Type B pancreatic cell (in vitro differentiated cells): ENCODE results near the gene ITGB6. TPM values are rescaled to one million over a fixed set of nuclear protein-coding genes. Genes with fewer than 3 reads are reported as not detected.
"Not testable (repeated sequence)": the region's sequence is repeated elsewhere in the genome, so short reads cannot be mapped to it uniquely, and the experiment has no call there.

ENCODE experiments used
- DNase-seq: peaks from one replicate; pipeline ENCODE4 v3.0.0; 2021; ENCODE audit warnings: mixed read lengths; ENCODE audit not compliant: unreplicated experiment; ENCODE audit errors: extremely low spot score
- H3K27ac Mint-ChIP-seq: 2 replicates; pipeline ENCODE4 v1.8.0; 2021; ENCODE audit warnings: mild to moderate bottlenecking, mixed read lengths
- H3K27me3 Mint-ChIP-seq: 2 replicates; pipeline ENCODE4 v1.8.0; 2021; ENCODE audit warnings: mixed read lengths
- H3K36me3 Mint-ChIP-seq: 2 replicates; pipeline ENCODE4 v1.8.0; 2021; ENCODE audit warnings: mixed read lengths
- H3K4me1 Mint-ChIP-seq: one replicate; pipeline ENCODE4 v1.8.0; 2021; ENCODE audit warnings: mixed read lengths; ENCODE audit not compliant: unreplicated experiment
- H3K4me3 Mint-ChIP-seq: 2 replicates; pipeline ENCODE4 v1.8.0; 2021; ENCODE audit warnings: mild to moderate bottlenecking, mixed read lengths
- H3K9me3 Mint-ChIP-seq: 2 replicates; pipeline ENCODE4 v1.8.0; 2021; ENCODE audit warnings: mixed read lengths
- CTCF ChIP-seq: fragments of 200-600 bp; sonication (generic); conservative IDR thresholded peaks from 2 replicates; pipeline ENCODE4 v1.5.0; 2021; ENCODE audit warnings: antibody characterized with exemption, mild to moderate bottlenecking
- total RNA-seq: library from RNA; stranded (reverse); gene quantifications from 2 replicates; pipeline ENCODE4 v1.2.1, GENCODE V29; 2021; ENCODE audit warnings: low replicate concordance

The ITGB6 gene
- total RNA-seq, 1 donor from 2014 or later: 3.2 TPM

- H3K4me3 Mint-ChIP-seq: no peak overlapping the region
- H3K4me1 Mint-ChIP-seq: no peaks in the 10 kb centered on the region
- peaks cover 3% of the 10 kb centered on the region for H3K27me3 Mint-ChIP-seq
- no peak for TF ChIP-seq CTCF
- no peaks in the 10 kb centered on the region for H3K9me3 Mint-ChIP-seq
- no peaks in the 10 kb centered on the region for H3K36me3 Mint-ChIP-seq
- no peak overlapping the region for H3K27ac Mint-ChIP-seq
- DNase-seq: no peak
Observed at GRCh38 chr2:160132761-160133160, 67.3 kb downstream of the ITGB6 start.

- no peak for TF ChIP-seq CTCF
- Mint-ChIP-seq H3K27me3 (peaks cover 5% of the 10 kb centered on the region), H3K27ac (no peak overlapping the region), H3K4me3 (no peak overlapping the region), H3K36me3 (no peaks in the 10 kb centered on the region), H3K9me3 (no peaks in the 10 kb centered on the region), H3K4me1 (peaks cover 4% of the 10 kb centered on the region)
- no peak for DNase-seq
Observed at GRCh38 chr2:160126756-160127155, 73.3 kb downstream of the ITGB6 start.

- no peaks in the 10 kb centered on the region for H3K36me3 Mint-ChIP-seq
- TF ChIP-seq CTCF: no peak
- H3K4me3 Mint-ChIP-seq: no peak overlapping the region
- H3K27me3 Mint-ChIP-seq: peaks cover 5% of the 10 kb centered on the region
- no peak for DNase-seq
- H3K27ac Mint-ChIP-seq: no peak overlapping the region
- no peaks in the 10 kb centered on the region for H3K9me3 Mint-ChIP-seq
- peaks cover 4% of the 10 kb centered on the region for H3K4me1 Mint-ChIP-seq
Observed at GRCh38 chr2:160126315-160126714, 73.8 kb downstream of the ITGB6 start.

GRCh38 chr2:160125828-160126227 lies 74.2 kb downstream of the ITGB6 start:
- Mint-ChIP-seq H3K4me3 (no peak overlapping the region), H3K27me3 (peaks cover 5% of the 10 kb centered on the region), H3K27ac (no peak overlapping the region), H3K36me3 (no peaks in the 10 kb centered on the region), H3K9me3 (no peaks in the 10 kb centered on the region), H3K4me1 (peaks cover 4% of the 10 kb centered on the region)
- DNase-seq: no peak
- TF ChIP-seq CTCF: no peak

- no peak overlapping the region for H3K4me3 Mint-ChIP-seq
- H3K9me3 Mint-ChIP-seq: no peaks in the 10 kb centered on the region
- peaks cover 4% of the 10 kb centered on the region for H3K4me1 Mint-ChIP-seq
- DNase-seq: no peak
- no peak overlapping the region for H3K27ac Mint-ChIP-seq
- no peak for TF ChIP-seq CTCF
- H3K27me3 Mint-ChIP-seq: peaks cover 5% of the 10 kb centered on the region
- H3K36me3 Mint-ChIP-seq: no peaks in the 10 kb centered on the region
Observed at GRCh38 chr2:160125366-160125765, 74.7 kb downstream of the ITGB6 start.

GRCh38 chr2:160124571-160124970 lies 75.5 kb downstream of the ITGB6 start:
- Mint-ChIP-seq H3K27ac (no peak overlapping the region), H3K4me1 (peaks cover 4% of the 10 kb centered on the region), H3K9me3 (no peaks in the 10 kb centered on the region), H3K4me3 (no peak overlapping the region), H3K36me3 (no peaks in the 10 kb centered on the region), H3K27me3 (peaks cover 5% of the 10 kb centered on the region)
- DNase-seq: no peak
- TF ChIP-seq CTCF: no peak

GRCh38 chr2:160114721-160115120 lies 85.4 kb downstream of the ITGB6 start:
- not testable (repeated sequence) for H3K9me3 Mint-ChIP-seq, H3K4me3 Mint-ChIP-seq, H3K27ac Mint-ChIP-seq, H3K4me1 Mint-ChIP-seq, DNase-seq, H3K36me3 Mint-ChIP-seq, H3K27me3 Mint-ChIP-seq
